Measurements from ENCODE around the gene SEMA5B.

SEMA5B gene

GRCh38 chr3:122893282-122893681 lies 134.3 kb downstream of the SEMA5B start:
- no peak for DNase-seq (ENCODE audit: low spot score)

DNA sequence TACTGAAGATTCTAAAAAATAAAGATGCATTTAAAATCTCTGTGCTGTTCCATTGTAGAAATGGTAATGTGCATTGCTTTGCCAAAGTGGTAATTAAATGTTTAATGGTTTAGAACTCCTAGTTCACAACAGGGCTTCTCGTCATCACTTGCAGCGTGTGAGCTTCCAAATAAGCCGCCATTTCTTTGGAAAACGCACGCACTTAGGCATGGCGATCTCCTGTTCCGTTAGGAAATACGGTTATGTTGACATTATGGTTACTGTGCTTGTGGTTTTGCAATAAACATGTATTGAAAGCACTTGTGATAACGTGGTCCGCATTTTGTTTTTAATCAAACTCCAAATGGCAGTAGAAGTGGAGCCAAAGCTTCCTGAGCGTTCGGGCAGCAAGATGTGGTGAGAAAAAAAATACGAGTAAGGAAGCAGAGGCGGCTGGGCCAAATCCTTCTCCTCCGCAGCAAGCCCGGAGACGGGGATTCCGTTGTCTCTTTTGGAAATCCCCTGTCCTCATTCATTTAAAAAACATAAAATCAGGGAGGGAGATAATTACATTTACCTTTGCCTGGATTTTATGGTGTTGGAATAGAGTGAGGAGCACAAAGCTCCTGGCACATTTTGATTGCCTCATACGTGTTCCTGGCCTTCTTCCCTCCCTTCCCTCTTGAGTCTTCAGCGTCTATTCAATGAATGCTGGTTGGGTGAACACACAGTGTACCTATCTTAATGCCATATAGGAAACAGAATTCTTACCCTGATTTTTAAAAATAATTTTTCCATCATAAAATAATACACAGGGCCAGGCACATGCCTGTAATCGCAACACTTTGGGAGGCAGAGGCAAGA lies 135.2 kb downstream of the SEMA5B start:
- no peak for DNase-seq (ENCODE audit: low spot score)

- no peak for DNase-seq (ENCODE audit: low spot score)
These were observed 136.8 kb downstream of the SEMA5B start for GRCh38 chr3:122890720-122891220.

GRCh38 chr3:122890077-122890719 lies 137.4 kb downstream of the SEMA5B start:
- DNase-seq (ENCODE audit: low spot score): no peak

- no peak for DNase-seq (ENCODE audit: low spot score)
These were observed 140.6 kb downstream of the SEMA5B start for GRCh38 chr3:122886946-122887345.

DNA sequence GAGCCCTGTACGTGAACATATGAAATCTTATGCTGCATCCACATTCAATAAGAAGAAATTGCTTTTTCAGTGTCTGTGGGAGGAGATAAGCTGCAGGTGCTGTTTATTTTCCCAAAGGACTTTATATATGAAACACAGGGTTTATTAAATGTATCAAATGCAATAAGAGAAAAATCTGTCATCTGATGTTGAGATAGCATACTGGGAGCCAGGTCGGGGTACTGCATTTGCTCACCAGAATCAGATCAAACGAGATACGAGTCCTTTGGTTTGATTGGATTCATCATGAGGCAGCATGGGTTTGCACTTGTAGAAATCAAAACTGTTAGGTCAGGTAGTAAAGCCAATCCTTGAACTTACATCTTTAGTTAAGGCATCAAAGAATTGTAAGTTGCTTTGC lies 141.3 kb downstream of the SEMA5B start:
- DNase-seq (ENCODE audit: low spot score): no peak

- DNase-seq (ENCODE audit: low spot score): no peak
These were observed 145.1 kb downstream of the SEMA5B start for GRCh38 chr3:122882361-122882947.

- no peak for DNase-seq (ENCODE audit: low spot score)
These were observed 146.9 kb downstream of the SEMA5B start for GRCh38 chr3:122880624-122881023.

DNA sequence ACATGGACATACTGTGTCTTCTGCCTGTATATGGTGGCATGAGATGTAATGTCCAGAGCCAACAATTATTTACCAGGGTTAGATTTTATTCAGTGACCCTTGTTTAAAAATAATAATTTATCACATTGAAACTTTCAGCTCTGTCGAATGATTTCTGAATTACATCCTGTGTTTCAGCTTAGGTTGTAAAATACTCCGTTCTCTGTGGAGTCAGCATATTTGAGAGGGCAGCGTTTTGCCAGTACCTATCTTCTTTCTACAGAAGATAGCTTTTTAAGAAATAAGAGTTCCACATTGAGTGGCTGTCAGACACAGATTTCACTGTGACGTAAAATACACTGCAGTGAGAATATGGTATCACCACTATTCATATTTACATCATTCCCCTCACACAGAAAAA lies 147.4 kb downstream of the SEMA5B start:
- DNase-seq (ENCODE audit: low spot score): no peak

- no peak for DNase-seq (ENCODE audit: low spot score)
These were observed 151.9 kb downstream of the SEMA5B start for GRCh38 chr3:122875547-122876127.

DNA sequence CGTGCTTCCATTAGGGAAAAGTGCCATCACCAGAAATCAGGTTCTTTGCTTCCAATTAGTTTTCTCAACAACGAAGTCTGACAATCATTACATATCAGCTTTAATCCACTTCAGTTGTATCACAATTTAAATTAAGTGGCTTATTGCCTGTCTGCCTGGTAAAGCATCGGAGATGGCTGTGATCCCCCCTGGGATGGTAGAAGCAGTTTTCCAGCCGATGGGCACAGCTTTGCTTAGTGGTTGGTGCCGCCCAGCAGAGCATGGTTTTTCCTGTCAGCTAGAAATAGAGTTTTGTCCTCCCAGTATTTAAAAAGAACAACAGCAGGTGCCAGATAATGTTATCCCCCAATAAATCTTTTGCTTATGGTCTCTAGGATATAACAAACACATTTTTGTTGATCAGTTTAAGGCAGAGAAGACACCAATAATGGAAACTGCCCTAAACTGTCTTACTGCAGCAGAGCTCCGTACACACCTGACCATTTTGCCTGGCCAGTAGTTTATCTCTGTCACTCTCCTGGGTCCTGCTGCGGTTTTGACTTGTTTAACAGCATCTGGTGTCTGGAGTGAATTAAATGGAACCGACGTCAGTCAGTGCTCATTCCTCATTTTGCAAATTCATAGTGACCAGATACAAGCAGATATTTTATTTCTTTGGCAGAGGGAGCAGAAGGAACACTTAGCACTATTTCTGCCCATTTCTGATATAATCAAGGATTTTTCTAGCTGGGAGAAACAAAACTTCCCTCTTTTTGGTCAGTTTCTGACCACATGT lies 153.6 kb downstream of the SEMA5B start:
- no peak for DNase-seq (ENCODE audit: low spot score)

GRCh38 chr3:122868322-122868721 lies 159.2 kb downstream of the SEMA5B start:
- DNase-seq (ENCODE audit: low spot score): no peak

GRCh38 chr3:122864498-122864897 lies 163.1 kb downstream of the SEMA5B start:
- no peak for DNase-seq (ENCODE audit: low spot score)

DNA sequence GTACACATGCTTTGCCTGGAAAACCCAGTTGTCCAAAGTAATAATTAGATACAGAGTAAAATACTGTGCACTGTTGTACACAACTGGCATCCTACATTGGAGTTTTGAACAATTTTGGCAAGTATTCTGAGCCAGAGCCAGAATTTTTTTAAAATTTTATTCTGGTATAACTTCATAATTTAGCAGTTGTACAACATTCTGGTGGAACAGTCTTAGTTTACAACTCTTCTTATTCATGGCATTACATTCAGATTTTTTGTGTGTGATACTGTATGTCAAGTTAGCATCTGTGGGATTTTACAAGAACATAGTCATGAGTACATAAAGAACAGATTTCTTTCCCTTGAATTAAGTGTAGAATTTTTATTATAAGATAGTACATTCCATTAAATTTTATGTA lies 165.2 kb downstream of the SEMA5B start:
- no peak for DNase-seq (ENCODE audit: low spot score)

Data from HuH-7.5 (cell line).